ENCODE results near the gene SNX30. TPM values are rescaled to one million over a fixed set of nuclear protein-coding genes. Genes with fewer than 3 reads are reported as not detected.

The SNX30 gene
- total RNA-seq, 2 donors from 2014 or later = 6.3 to 38.7 TPM

GRCh38 chr9:112712678-112713077 is 37.9 kb upstream of the SNX30 start:
- Histone ChIP-seq H3K4me3 (no peak overlapping the region), H3K27ac (no peak overlapping the region), H3K27me3 (replicated peaks; ENCODE audit: insufficient read depth) (no peaks in the 10 kb centered on the region), H3K4me1 (replicated peaks) (no peaks in the 10 kb centered on the region), H3K9me3 (no peaks in the 10 kb centered on the region), H3K36me3 (no peaks in the 10 kb centered on the region)
- TF ChIP-seq POLR2A (IDR thresholded peaks at IDR 0.05) (no peak), CTCF (IDR thresholded peaks at IDR 0.05) (no peak), POLR2AphosphoS5 (IDR thresholded peaks at IDR 0.05) (no peak)
- no peak for DNase-seq (ENCODE audit: low spot score)
- 99% methylated on average over 3 of the region's 3 CpGs for WGBS
- intact Hi-C loops (cut with DNase I) = loop anchor here (10.0 kb wide), 3 partner anchors 228 to 378 kb away; partner anchors contain the start of genes HSDL2, KIAA1958 and PTBP3

- H3K4me3 ChIP-seq = peak within 1 kb of the TSS; percentile 63 to 74
- no peaks in the 10 kb centered on the region for H3K27me3 ChIP-seq (replicated peaks; ENCODE audit: insufficient read depth)
- peak within 1 kb of the TSS; percentile 85 to 87 for H3K27ac ChIP-seq
- no peaks in the 10 kb centered on the region for H3K4me1 ChIP-seq (replicated peaks)
- TF ChIP-seq POLR2A (IDR thresholded peaks at IDR 0.05) (peak; percentile 86), POLR2AphosphoS5 (IDR thresholded peaks at IDR 0.05) (peak; percentile 96), CTCF (IDR thresholded peaks at IDR 0.05) (peak in 3 of 4 experiments; percentile 13 to 29 (median 23))
- intact Hi-C loops (cut with DNase I) = loop anchor here (5.0 to 10.0 kb wide), 5 partner anchors 35 to 383 kb away; partner anchors contain the start of genes HSDL2, KIAA1958, PTBP3 and SNX30
- peak; percentile 95 for DNase-seq (ENCODE audit: low spot score)
- no peaks in the 10 kb centered on the region for H3K36me3 ChIP-seq
- no peaks in the 10 kb centered on the region for H3K9me3 ChIP-seq
- under 1% methylated on average over 50 of the region's 51 CpGs for WGBS
Measured at GRCh38 chr9:112717661-112718331, 32.8 kb upstream of the SNX30 start, which contains the start of gene INIP. TSS of gene INIP (minus strand) at chr9:112718117. CDS start at chr9:112716485, 1,632 bp downstream.

- no peak for DNase-seq (ENCODE audit: low spot score)
- H3K4me1 ChIP-seq (replicated peaks) = no peaks in the 10 kb centered on the region
- no peak overlapping the region for H3K4me3 ChIP-seq
- H3K36me3 ChIP-seq = no peaks in the 10 kb centered on the region
- H3K27ac ChIP-seq = no peak overlapping the region
- no peaks in the 10 kb centered on the region for H3K27me3 ChIP-seq (replicated peaks; ENCODE audit: insufficient read depth)
- TF ChIP-seq POLR2AphosphoS5 (IDR thresholded peaks at IDR 0.05) = no peak
- no peak for TF ChIP-seq CTCF (IDR thresholded peaks at IDR 0.05)
- TF ChIP-seq POLR2A (IDR thresholded peaks at IDR 0.05) = no peak
- intact Hi-C loops (cut with DNase I) = loop anchor here (5.0 to 10.0 kb wide), 5 partner anchors 33 to 384 kb away; partner anchors contain the start of genes HSDL2, KIAA1958, PTBP3 and SNX30
- H3K9me3 ChIP-seq = no peaks in the 10 kb centered on the region
- 88% methylated on average over 1 of the region's 1 CpG for WGBS
Measured at GRCh38 chr9:112719241-112719691, 31.3 kb upstream of the SNX30 start.

GRCh38 chr9:112719696-112720095 is 30.9 kb upstream of the SNX30 start:
- 63% methylated on average over 2 of the region's 2 CpGs for WGBS
- intact Hi-C loops (cut with DNase I) = loop anchor here (5.0 to 10.0 kb wide), 5 partner anchors 33 to 385 kb away; partner anchors contain the start of genes HSDL2, KIAA1958, PTBP3 and SNX30
- H3K27me3 ChIP-seq (replicated peaks; ENCODE audit: insufficient read depth) = no peaks in the 10 kb centered on the region

More at GRCh38 chr9:112719696-112720095, 30.9 kb upstream of the SNX30 start:
- H3K4me3 ChIP-seq = no peak overlapping the region
- no peaks in the 10 kb centered on the region for H3K9me3 ChIP-seq
- no peaks in the 10 kb centered on the region for H3K36me3 ChIP-seq
- no peak for TF ChIP-seq CTCF (IDR thresholded peaks at IDR 0.05)
- no peak for TF ChIP-seq POLR2A (IDR thresholded peaks at IDR 0.05)
- no peak for TF ChIP-seq POLR2AphosphoS5 (IDR thresholded peaks at IDR 0.05)
- no peak overlapping the region for H3K27ac ChIP-seq
- H3K4me1 ChIP-seq (replicated peaks) = no peaks in the 10 kb centered on the region
- no peak for DNase-seq (ENCODE audit: low spot score)

Measured in prostate gland (tissue), 2 donors.